Measurements from ENCODE around the gene SSR3. TPM values are rescaled to one million over a fixed set of nuclear protein-coding genes. Genes with fewer than 3 reads are reported as not detected.

Gene SSR3
- total RNA-seq, 1 donor from 2014 or later: 562 TPM

DNA sequence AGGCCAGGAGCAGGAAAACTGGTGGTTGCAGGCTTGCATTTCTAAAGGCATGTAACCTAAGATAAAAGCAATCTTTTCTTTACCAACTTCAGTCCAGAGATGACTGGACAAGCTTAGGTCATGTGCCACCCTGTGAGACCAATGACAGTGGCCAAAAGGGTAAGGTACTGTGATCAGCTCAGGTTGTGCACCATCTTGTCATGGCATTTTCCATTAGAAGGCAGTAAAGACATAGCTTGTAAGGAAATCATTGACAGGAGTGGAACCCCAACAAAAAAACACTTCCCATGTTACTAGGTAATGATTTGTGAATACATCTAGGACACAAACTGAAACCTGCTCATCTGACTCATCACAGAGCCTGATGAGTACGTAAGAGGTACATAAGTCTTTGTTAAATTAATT lies 35.2 kb downstream of the SSR3 start:
- Histone ChIP-seq H3K27me3 (ENCODE audit: insufficient read depth, low read length) (no peaks in the 10 kb centered on the region), H3K4me1 (ENCODE audit: insufficient read depth, low read length) (no peaks in the 10 kb centered on the region), H3K4me2 (ENCODE audit: low read length) (no peak overlapping the region), H3K79me2 (ENCODE audit: insufficient read depth, low read length) (no peaks in the 10 kb centered on the region), H3K9me3 (ENCODE audit: insufficient read depth, low read depth, low read length) (no peaks in the 10 kb centered on the region), H2AFZ (ENCODE audit: low read depth, low read length) (no peak overlapping the region), H3K36me3 (ENCODE audit: insufficient read depth, low read length) (no peaks in the 10 kb centered on the region), H3K9ac (ENCODE audit: low read length) (no peak overlapping the region), H4K20me1 (ENCODE audit: insufficient read depth, low read length) (no peaks in the 10 kb centered on the region), H3K4me3 (ENCODE audit: insufficient read depth, low read depth, low read length) (no peak overlapping the region), H3K27ac (ENCODE audit: low read depth, low read length) (no peak overlapping the region)
- no peak for TF ChIP-seq EZH2 (IDR thresholded peaks at IDR 0.05; ENCODE audit: insufficient read depth, low read length)
- TF ChIP-seq, protein P1, sequence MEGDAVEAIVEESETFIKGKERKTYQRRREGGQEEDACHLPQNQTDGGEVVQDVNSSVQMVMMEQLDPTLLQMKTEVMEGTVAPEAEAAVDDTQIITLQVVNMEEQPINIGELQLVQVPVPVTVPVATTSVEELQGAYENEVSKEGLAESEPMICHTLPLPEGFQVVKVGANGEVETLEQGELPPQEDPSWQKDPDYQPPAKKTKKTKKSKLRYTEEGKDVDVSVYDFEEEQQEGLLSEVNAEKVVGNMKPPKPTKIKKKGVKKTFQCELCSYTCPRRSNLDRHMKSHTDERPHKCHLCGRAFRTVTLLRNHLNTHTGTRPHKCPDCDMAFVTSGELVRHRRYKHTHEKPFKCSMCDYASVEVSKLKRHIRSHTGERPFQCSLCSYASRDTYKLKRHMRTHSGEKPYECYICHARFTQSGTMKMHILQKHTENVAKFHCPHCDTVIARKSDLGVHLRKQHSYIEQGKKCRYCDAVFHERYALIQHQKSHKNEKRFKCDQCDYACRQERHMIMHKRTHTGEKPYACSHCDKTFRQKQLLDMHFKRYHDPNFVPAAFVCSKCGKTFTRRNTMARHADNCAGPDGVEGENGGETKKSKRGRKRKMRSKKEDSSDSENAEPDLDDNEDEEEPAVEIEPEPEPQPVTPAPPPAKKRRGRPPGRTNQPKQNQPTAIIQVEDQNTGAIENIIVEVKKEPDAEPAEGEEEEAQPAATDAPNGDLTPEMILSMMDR (IDR thresholded peaks at IDR 0.05; ENCODE audit: insufficient read depth, low read depth, low read length): no peak
- no peaks in the 10 kb centered on the region for H3K27me3 Mint-ChIP-seq (ENCODE audit: low read depth, unreplicated experiment)
- DNase-seq (ENCODE audit: low read depth) (no peak), FAIRE-seq (no peak)
- H3K36me3 Mint-ChIP-seq (ENCODE audit: low read depth, unreplicated experiment): peaks cover 4% of the 10 kb centered on the region
- H3K9me3 Mint-ChIP-seq (ENCODE audit: unreplicated experiment): no peaks in the 10 kb centered on the region
- no peak overlapping the region for H3K4me3 Mint-ChIP-seq (ENCODE audit: unreplicated experiment)
- H3K27ac Mint-ChIP-seq (ENCODE audit: unreplicated experiment): no peak overlapping the region
- peaks cover 10% of the 10 kb centered on the region for H3K4me1 Mint-ChIP-seq (ENCODE audit: low read depth, unreplicated experiment)

DNA sequence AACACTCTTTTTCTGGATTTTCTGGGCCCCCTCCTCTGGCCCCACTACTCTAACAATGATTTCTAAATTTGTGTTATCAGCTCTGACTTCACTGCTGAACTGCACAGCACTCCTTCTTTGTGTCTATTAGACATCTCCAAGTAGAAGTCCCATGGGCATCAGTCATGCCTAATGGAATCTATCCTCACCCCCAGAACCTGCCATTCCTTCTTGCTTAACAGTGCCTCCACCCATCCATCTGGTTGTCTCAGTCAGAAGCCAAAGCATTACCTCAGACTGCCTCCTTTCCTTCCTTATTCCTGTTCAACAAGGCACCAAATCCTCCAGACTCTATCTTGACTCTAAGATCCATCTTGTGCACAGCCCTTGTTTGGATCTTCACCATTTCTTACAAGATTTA lies 36.2 kb downstream of the SSR3 start:
- H3K27me3 Mint-ChIP-seq (ENCODE audit: low read depth, unreplicated experiment): no peaks in the 10 kb centered on the region
- Histone ChIP-seq H4K20me1 (ENCODE audit: insufficient read depth, low read length) (no peaks in the 10 kb centered on the region), H3K27me3 (ENCODE audit: insufficient read depth, low read length) (no peaks in the 10 kb centered on the region), H3K4me1 (ENCODE audit: insufficient read depth, low read length) (no peaks in the 10 kb centered on the region), H3K4me3 (ENCODE audit: insufficient read depth, low read depth, low read length) (no peak overlapping the region), H2AFZ (ENCODE audit: low read depth, low read length) (no peak overlapping the region), H3K4me2 (ENCODE audit: low read length) (no peak overlapping the region), H3K9me3 (ENCODE audit: insufficient read depth, low read depth, low read length) (no peaks in the 10 kb centered on the region), H3K27ac (ENCODE audit: low read depth, low read length) (no peak overlapping the region), H3K79me2 (ENCODE audit: insufficient read depth, low read length) (no peaks in the 10 kb centered on the region), H3K36me3 (ENCODE audit: insufficient read depth, low read length) (no peaks in the 10 kb centered on the region), H3K9ac (ENCODE audit: low read length) (no peak overlapping the region)
- no peak for TF ChIP-seq EZH2 (IDR thresholded peaks at IDR 0.05; ENCODE audit: insufficient read depth, low read length)
- TF ChIP-seq, protein P1 (IDR thresholded peaks at IDR 0.05; ENCODE audit: insufficient read depth, low read depth, low read length): no peak
- no peaks in the 10 kb centered on the region for H3K36me3 Mint-ChIP-seq (ENCODE audit: low read depth, unreplicated experiment)
- DNase-seq (ENCODE audit: low read depth) (peak; percentile 47), FAIRE-seq (no peak)
- no peaks in the 10 kb centered on the region for H3K9me3 Mint-ChIP-seq (ENCODE audit: unreplicated experiment)
- no peak overlapping the region for H3K4me3 Mint-ChIP-seq (ENCODE audit: unreplicated experiment)
- H3K4me1 Mint-ChIP-seq (ENCODE audit: low read depth, unreplicated experiment): peaks cover 10% of the 10 kb centered on the region
- H3K27ac Mint-ChIP-seq (ENCODE audit: unreplicated experiment): no peak overlapping the region

DNA sequence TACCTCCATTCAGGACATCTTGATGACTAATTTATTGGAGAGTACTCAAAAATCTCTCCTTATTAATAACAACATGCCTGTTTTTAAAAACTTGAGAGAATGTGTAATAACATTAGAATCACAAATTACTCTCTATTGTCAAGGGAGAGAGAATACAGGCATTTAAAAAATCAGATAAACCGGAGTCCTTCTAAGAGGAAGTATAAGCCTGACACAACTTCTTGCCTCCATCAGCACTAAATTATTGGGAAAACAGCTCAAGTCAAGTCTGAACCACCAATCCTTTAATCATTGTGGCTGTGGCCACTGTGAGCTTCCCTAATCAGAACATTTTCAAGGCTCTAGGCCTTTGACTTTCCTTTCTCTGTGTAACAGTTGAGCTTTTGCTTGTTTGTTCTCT lies 38.0 kb downstream of the SSR3 start:
- TF ChIP-seq, protein P1 (IDR thresholded peaks at IDR 0.05; ENCODE audit: insufficient read depth, low read depth, low read length): no peak
- TF ChIP-seq EZH2 (IDR thresholded peaks at IDR 0.05; ENCODE audit: insufficient read depth, low read length): no peak
- DNase-seq (ENCODE audit: low read depth): no peak
- no peaks in the 10 kb centered on the region for H3K79me2 ChIP-seq (ENCODE audit: insufficient read depth, low read length)
- H3K27me3 ChIP-seq (ENCODE audit: insufficient read depth, low read length): no peaks in the 10 kb centered on the region
- no peaks in the 10 kb centered on the region for H3K9me3 ChIP-seq (ENCODE audit: insufficient read depth, low read depth, low read length)
- no peak overlapping the region for H3K9ac ChIP-seq (ENCODE audit: low read length)
- H3K4me2 ChIP-seq (ENCODE audit: low read length): no peak overlapping the region
- no peak for FAIRE-seq
- no peaks in the 10 kb centered on the region for H3K36me3 ChIP-seq (ENCODE audit: insufficient read depth, low read length)
- Mint-ChIP-seq H3K27ac (ENCODE audit: unreplicated experiment) (no peak overlapping the region), H3K9me3 (ENCODE audit: unreplicated experiment) (no peaks in the 10 kb centered on the region), H3K27me3 (ENCODE audit: low read depth, unreplicated experiment) (no peaks in the 10 kb centered on the region), H3K36me3 (ENCODE audit: low read depth, unreplicated experiment) (no peaks in the 10 kb centered on the region), H3K4me3 (ENCODE audit: unreplicated experiment) (no peak overlapping the region), H3K4me1 (ENCODE audit: low read depth, unreplicated experiment) (peaks cover 10% of the 10 kb centered on the region)
- no peaks in the 10 kb centered on the region for H3K4me1 ChIP-seq (ENCODE audit: insufficient read depth, low read length)
- H3K27ac ChIP-seq (ENCODE audit: low read depth, low read length): no peak overlapping the region
- H4K20me1 ChIP-seq (ENCODE audit: insufficient read depth, low read length): no peaks in the 10 kb centered on the region
- H2AFZ ChIP-seq (ENCODE audit: low read depth, low read length): no peak overlapping the region
- H3K4me3 ChIP-seq (ENCODE audit: insufficient read depth, low read depth, low read length): no peak overlapping the region

All from astrocyte (in vitro differentiated cells and primary cell).